ENCODE measurements around the gene UBE2V1.
A peak's percentile ranks its signal among the peaks of the same experiment; 100 is the strongest.

Gene UBE2V1

DNA sequence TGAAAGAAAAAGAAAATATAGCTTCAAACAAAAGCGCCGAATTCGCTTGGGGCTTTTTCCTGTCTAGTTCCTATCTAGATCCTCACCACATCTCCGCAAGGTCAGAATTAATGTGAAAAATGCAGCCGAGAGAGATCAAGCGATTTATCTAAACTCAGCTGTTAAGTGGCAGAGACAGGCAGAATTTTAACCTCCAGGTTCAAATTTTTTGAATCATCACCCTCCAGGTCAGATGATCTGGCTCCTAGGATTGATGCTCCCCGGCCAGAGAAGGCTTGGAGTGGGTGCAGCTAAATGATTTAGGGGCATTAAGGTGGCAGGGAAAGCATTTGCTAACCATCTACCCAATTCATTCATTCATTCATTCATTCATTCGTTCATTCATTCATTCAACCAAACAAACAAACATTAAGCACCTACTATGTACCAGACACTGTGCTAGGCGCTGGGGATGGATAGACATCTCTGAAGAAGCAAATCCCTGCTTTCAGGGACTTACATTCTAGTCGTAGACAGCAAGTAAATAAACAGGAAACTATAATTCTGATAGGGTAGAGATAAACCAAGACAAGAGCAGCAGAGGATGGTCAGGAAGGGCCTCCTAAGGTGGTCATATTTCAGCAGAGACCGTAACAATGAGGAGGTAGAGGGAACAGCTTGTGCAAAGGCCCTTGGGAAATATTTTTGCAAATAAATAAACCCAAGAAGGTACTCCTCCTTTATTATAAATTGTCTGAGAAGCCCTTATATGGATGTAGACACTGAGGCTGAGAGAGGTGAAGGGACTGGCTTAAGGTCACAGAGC is 672 bp upstream of the UBE2V1 start:
- TF ChIP-seq CTCF (conservative IDR thresholded peaks at IDR 0.05; ENCODE audit: low read depth): no peak
- DNase-seq (ENCODE audit: low spot score): no peak
- ChIA-PET POLR2A (ENCODE audit: low non-redundant PET) (interaction anchor here (0.7 kb wide), 1 partner anchor 1418 kb away, joined by 3 read pairs; no protein-coding TSS in a partner anchor), CTCF (interaction anchor here (0.7 to 1.6 kb wide), 8 partner anchors 10 to 393 kb away, joined by 3 to 7 read pairs (median 4); no protein-coding TSS in a partner anchor)
- peak overlapping the region; percentile 89 for H3K27ac ChIP-seq

DNA sequence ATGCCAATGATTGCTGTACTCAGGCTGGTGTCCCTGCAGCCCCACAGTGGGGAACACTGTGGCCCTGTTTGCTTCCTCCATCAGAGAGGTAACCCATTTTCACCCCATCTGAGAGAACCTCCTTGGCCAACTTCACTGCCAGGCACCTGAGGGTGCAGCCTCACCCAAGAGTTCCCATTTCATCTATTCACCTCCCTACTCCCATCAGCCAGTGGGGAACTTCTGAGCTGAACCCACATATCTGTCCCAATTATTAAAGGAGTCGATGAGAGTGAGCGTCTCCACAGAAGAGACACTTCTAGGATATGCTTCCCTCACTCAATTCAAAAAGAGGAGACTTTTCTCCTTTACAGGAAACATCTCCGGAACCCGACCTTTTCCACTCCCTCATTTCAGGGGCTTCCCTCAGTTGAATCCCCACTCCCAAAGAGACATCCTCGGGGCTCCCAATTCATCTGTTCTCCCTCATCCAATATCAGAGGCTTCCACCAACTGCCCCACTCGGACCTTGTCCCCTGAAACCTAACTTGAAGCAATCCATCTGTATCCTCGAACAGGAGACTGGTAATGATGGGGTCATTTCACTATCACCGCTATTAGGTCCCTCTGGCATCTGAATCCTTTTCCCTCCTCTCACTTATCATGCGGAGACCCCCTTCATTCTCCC is 988 bp downstream of the UBE2V1 start:
- TF ChIP-seq CTCF (conservative IDR thresholded peaks at IDR 0.05; ENCODE audit: low read depth): no peak
- H3K27ac ChIP-seq: peak overlapping the region; percentile 89
- DNase-seq (ENCODE audit: low spot score): no peak
- ChIA-PET CTCF (interaction anchor here (1.0 to 1.8 kb wide), 4 partner anchors 9 to 133 kb away, joined by 3 to 7 read pairs (median 7); no protein-coding TSS in a partner anchor), POLR2A (ENCODE audit: low non-redundant PET) (interaction anchor here (0.7 to 1.1 kb wide), 3 partner anchors 8 to 42 kb away, joined by 3 read pairs; no protein-coding TSS in a partner anchor)

- DNase-seq (ENCODE audit: low spot score): peak; percentile 89
- POLR2A ChIA-PET (ENCODE audit: low non-redundant PET): no interaction called here
- CTCF ChIA-PET: interaction anchor here (0.6 to 1.8 kb wide), 4 partner anchors 9 to 429 kb away, joined by 3 to 7 read pairs (median 6); no protein-coding TSS in a partner anchor
- H3K27ac ChIP-seq: peak overlapping the region; percentile 89
- no peak for TF ChIP-seq CTCF (conservative IDR thresholded peaks at IDR 0.05; ENCODE audit: low read depth)
These were observed 1.7 kb downstream of the UBE2V1 start for GRCh38 chr20:50111120-50111828.

- ChIA-PET CTCF (interaction anchor here (1.2 to 1.4 kb wide), 2 partner anchors 10 to 131 kb away, joined by 3 to 5 read pairs; no protein-coding TSS in a partner anchor), POLR2A (ENCODE audit: low non-redundant PET) (interaction anchor here (0.6 to 0.7 kb wide), 3 partner anchors 35 to 325 kb away, joined by 3 to 5 read pairs (median 4); no protein-coding TSS in a partner anchor)
- TF ChIP-seq CTCF (conservative IDR thresholded peaks at IDR 0.05; ENCODE audit: low read depth): no peak
- H3K27ac ChIP-seq: peak overlapping the region; percentile 43
- DNase-seq (ENCODE audit: low spot score): no peak
These were observed 2.6 kb downstream of the UBE2V1 start for GRCh38 chr20:50110141-50111047.

DNA sequence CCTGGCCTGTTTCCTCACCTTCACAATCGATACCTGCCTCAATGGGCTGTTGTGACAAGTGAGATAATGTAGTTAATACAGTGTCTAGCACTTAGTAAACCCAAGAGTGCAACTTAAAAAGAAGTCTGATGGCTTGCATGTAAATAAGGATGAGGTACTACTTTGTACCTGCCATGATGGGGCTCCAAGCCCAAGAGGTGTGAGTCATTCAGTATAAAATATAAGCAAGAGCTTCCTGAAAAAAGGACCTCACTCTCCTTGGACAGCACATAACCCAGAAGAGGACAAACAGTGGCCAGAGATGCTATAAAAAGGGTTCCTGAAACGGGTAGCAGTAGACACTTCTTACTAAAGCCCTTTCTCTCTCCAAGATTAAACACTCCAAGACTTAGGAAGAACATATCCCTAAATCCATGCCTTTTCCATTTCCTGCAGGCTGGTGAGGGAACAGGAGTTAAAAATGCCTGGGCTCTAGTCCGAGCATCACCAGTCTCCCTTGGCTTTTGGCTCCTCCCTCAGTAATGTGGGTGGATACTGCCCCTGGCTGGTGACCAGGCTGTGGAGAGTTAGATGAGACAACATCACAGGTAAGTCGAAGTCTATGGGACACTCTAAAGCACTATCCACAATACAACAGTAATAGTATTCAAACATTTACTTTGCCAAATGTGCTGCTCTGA is 4.3 kb downstream of the UBE2V1 start:
- ChIA-PET POLR2A (ENCODE audit: low non-redundant PET) (interaction anchor here (0.6 kb wide), 1 partner anchor 456 kb away, joined by 3 read pairs; no protein-coding TSS in a partner anchor), CTCF (interaction anchor here (0.6 kb wide), 1 partner anchor 132 kb away, joined by 5 read pairs; no protein-coding TSS in a partner anchor)
- DNase-seq (ENCODE audit: low spot score): no peak
- TF ChIP-seq CTCF (conservative IDR thresholded peaks at IDR 0.05; ENCODE audit: low read depth): no peak
- no peak overlapping the region for H3K27ac ChIP-seq
